Heart left ventricle (tissue), 13 donors: ENCODE results near the gene SYNM.

Experiments
- POLR2A ChIP-seq, 2 donors: fragments of 450-650 bp; IDR thresholded peaks; one replicate each; pipeline ENCODE4 v1.6.1; 2017; ENCODE audit warnings: antibody characterized with exemption in 2 of 2, mild to moderate bottlenecking in 2 of 2, moderate library complexity in 2 of 2
- TF ChIP-seq, protein P1 (sequence below), 12 donors: fragments of 200-600 bp; sonication (generic) in 4 of 12; IDR thresholded peaks; one replicate each; pipeline versions ENCODE4 v1.5.0 to v1.8.0; 2018 to 2022; ENCODE audit warnings: antibody characterized with exemption in 12 of 12, mild to moderate bottlenecking in 5 of 12
- donor health status: ischemic (EF 13 %, LVEDD 7.1; RV severe dilation, severe dysfunction).
- donor health status: DM: no; HTN: yes; CAD: no.
- donor health status: DM: no; HTN: no; CAD: no.
- donor health status: ischemic (EF 25% LVEDD 6.9; RV normal size, moderate dysfunction).
- donor health status: ischemic (EF 25% LVEDD 5.7; RV mildly dilated, moderate dysfunction).
- donor health status: ischemic (EF 35%, LVEDD 5.7; RV mildly dilated, moderate dysfunction).
- donor health status: nonischemic (EF 11% LVEDD 7.7; RV severe dilation, severe dysfunction).
- donor health status: DM: yes; HTN: yes; CAD: no.
- donor health status: PGD.
- donor health status: ischemic (EF 29% LVEDD 5.4; RV normal size, mild dysfunction).
- donor health status: nonischemic (EF 23%, LVEDD 6.1; RV moderate dilation, normal function).

DNA sequence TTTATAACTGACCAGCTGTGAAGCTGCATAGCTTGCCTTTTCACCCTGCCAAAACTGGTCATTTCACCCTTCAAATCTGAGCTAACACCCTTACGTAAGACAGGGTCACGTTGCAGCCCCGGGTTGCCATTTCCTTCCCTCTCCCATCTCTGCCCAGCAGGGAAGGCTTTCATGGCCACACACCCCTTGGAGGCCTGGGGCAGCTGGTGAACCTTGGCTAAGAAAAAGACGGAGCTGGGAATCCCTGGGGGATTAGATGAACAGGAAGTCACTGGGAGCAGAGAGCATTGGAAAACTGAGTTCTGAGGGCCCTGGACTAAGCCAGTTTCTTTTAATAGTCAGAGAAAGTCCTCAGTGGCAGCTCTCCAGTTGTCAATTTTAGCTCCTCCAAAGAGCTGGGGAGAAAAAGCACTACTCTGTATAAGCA is 76.7 kb downstream of the SYNM start:
- TF ChIP-seq, protein P1, sequence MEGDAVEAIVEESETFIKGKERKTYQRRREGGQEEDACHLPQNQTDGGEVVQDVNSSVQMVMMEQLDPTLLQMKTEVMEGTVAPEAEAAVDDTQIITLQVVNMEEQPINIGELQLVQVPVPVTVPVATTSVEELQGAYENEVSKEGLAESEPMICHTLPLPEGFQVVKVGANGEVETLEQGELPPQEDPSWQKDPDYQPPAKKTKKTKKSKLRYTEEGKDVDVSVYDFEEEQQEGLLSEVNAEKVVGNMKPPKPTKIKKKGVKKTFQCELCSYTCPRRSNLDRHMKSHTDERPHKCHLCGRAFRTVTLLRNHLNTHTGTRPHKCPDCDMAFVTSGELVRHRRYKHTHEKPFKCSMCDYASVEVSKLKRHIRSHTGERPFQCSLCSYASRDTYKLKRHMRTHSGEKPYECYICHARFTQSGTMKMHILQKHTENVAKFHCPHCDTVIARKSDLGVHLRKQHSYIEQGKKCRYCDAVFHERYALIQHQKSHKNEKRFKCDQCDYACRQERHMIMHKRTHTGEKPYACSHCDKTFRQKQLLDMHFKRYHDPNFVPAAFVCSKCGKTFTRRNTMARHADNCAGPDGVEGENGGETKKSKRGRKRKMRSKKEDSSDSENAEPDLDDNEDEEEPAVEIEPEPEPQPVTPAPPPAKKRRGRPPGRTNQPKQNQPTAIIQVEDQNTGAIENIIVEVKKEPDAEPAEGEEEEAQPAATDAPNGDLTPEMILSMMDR (IDR thresholded peaks at IDR 0.05), result no peak
- TF ChIP-seq POLR2A (IDR thresholded peaks at IDR 0.05), result no peak
